HCT116 (cell line): ENCODE data around the gene GFOD2. TPM values are rescaled to one million over a fixed set of nuclear protein-coding genes. Genes with fewer than 3 reads are reported as not detected.

ENCODE experiments used
- ATAC-seq: fragments of 200-7000 bp; cut with Tn5 transposase; 2 replicates; pipeline ENCODE4 v1.9.1; 2020; ENCODE audit warnings: mild to moderate bottlenecking, moderate library complexity
- BruUV-seq: library from RNA; stranded (reverse); fragments of 400-500 nt; replicated peaks from 2 replicates; lab custom pipeline; 2021; lab: Mats Ljungman, UMichigan
- CTCF ChIA-PET: fragments of 300-600 bp; sonication (Branson Sonifier 250); formaldehyde crosslinking; loops from one replicate; lab custom pipeline; 2021; ENCODE audit warnings: antibody characterized with exemption; lab: Charles Lee
- POLR2A ChIA-PET: fragments of 300-600, 350-600 bp; sonication (Branson Sonifier 250); formaldehyde crosslinking; loops from one replicate; lab custom pipeline; 2021; ENCODE audit warnings: antibody characterized with exemption; lab: Charles Lee
- RAD21 ChIA-PET, 2 experiments: fragments of 300-600 bp; sonication (Branson Sonifier 250); formaldehyde crosslinking; loops; one replicate each; lab custom pipeline; 2023; ENCODE audit warnings: low total read pairs in 2 of 2; ENCODE audit not compliant: uncharacterized antibody in 2 of 2, unreplicated experiment in 2 of 2, low non-redundant PET in 1 of 2; lab: Charles Lee
- DNase-seq: peaks from one replicate; pipeline ENCODE4 v3.0.0-alpha.2; 2010; ENCODE audit warnings: low read depth, low spot score
- H2AFZ ChIP-seq: fragments of 200-600 bp; shearing (Covaris generic), sonication (generic); 2 replicates; pipeline ENCODE4 v1.6.1; 2017; ENCODE audit warnings: low read depth, mixed run types, mixed read lengths, antibody characterized with exemption, low read length; ENCODE audit not compliant: poor library complexity, severe bottlenecking
- H3K27ac ChIP-seq: 2 replicates; pipeline ENCODE4 v1.5.1; 2012; ENCODE audit warnings: low read depth, low read length
- H3K27me3 ChIP-seq: fragments of 200-600 bp; sonication (generic); 2 replicates; pipeline ENCODE4 v1.6.1; 2016; ENCODE audit warnings: mixed run types, low read length, mixed read lengths; ENCODE audit not compliant: insufficient read depth
- H3K36me3 ChIP-seq, 2 experiments: fragments of 200-500 bp in 1 of 2; fragments of 200-600 bp in 1 of 2; sonication (Bioruptor generic) in 1 of 2; sonication (generic) in 1 of 2; 2 replicates each; pipeline versions ENCODE4 v1.5.1 to v1.6.1; 2014 to 2016; ENCODE audit warnings: low read length in 2 of 2, inconsistent platforms in 1 of 2, mixed read lengths in 1 of 2, mixed run types in 1 of 2; ENCODE audit not compliant: insufficient read depth in 2 of 2, control insufficient read depth in 1 of 2
- H3K4me1 ChIP-seq, 2 experiments: fragments of 200-600 bp in 1 of 2; sonication (generic) in 1 of 2; 2 replicates each; pipeline versions ENCODE4 v1.5.1 to v1.6.1; 2012 to 2017; ENCODE audit warnings: low read length in 2 of 2, inconsistent platforms in 1 of 2, mild to moderate bottlenecking in 1 of 2, mixed read lengths in 1 of 2, mixed run types in 1 of 2, moderate library complexity in 1 of 2; ENCODE audit not compliant: insufficient read depth in 2 of 2, control insufficient read depth in 1 of 2
- H3K4me2 ChIP-seq: fragments of 200-600 bp; sonication (generic); 2 replicates; pipeline ENCODE4 v1.6.1; 2017; ENCODE audit warnings: mixed run types, low read length, mixed read lengths
- H3K4me3 ChIP-seq, 2 experiments: fragments of 200-600 bp in 1 of 2; sonication (generic) in 1 of 2; replicated peaks in 1 of 2; 2 replicates each; pipeline ENCODE4 v1.5.1; 2011 to 2016; ENCODE audit warnings: low read length in 2 of 2, control low read depth in 1 of 2, low read depth in 1 of 2, mild to moderate bottlenecking in 1 of 2, mixed read lengths in 1 of 2, mixed run types in 1 of 2
- H3K79me2 ChIP-seq: fragments of 200-600 bp; sonication (generic); 2 replicates; pipeline ENCODE4 v1.6.1; 2017; ENCODE audit warnings: mild to moderate bottlenecking, mixed run types, low read length, moderate library complexity, mixed read lengths; ENCODE audit not compliant: insufficient read depth
- H3K9ac ChIP-seq: fragments of 200-600 bp; sonication (generic); 2 replicates; pipeline ENCODE4 v1.6.1; 2016; ENCODE audit warnings: low read length, mixed read lengths
- H3K9me2 ChIP-seq: fragments of 200-600 bp; sonication (generic), shearing (Covaris generic); 2 replicates; pipeline ENCODE4 v1.6.1; 2017; ENCODE audit warnings: mixed run types, mild to moderate bottlenecking, moderate library complexity; ENCODE audit not compliant: insufficient read depth
- H3K9me3 ChIP-seq, 2 experiments: fragments of 200-500 bp in 1 of 2; fragments of 200-600 bp in 1 of 2; sonication (Bioruptor generic) in 1 of 2; sonication (generic) in 1 of 2; 2 replicates each; pipeline ENCODE4 v1.6.1; 2014 to 2017; ENCODE audit warnings: low read length in 2 of 2, mixed read lengths in 2 of 2, inconsistent platforms in 1 of 2, low read depth in 1 of 2, mild to moderate bottlenecking in 1 of 2, mixed run types in 1 of 2, moderate library complexity in 1 of 2; ENCODE audit not compliant: control insufficient read depth in 1 of 2, insufficient read depth in 1 of 2
- H4K20me1 ChIP-seq: fragments of 200-600 bp; sonication (generic), shearing (Covaris generic); 2 replicates; pipeline ENCODE4 v1.6.1; 2017; ENCODE audit warnings: mixed run types, mild to moderate bottlenecking, moderate library complexity; ENCODE audit not compliant: insufficient read depth
- EZH2phosphoT487 ChIP-seq: fragments of 200-600 bp; IDR thresholded peaks from 2 replicates; pipeline ENCODE4 v1.6.1; 2018; ENCODE audit warnings: antibody characterized with exemption, borderline replicate concordance
- JUND ChIP-seq: IDR thresholded peaks from 2 replicates; pipeline ENCODE4 v1.6.1; 2012
- SP1 ChIP-seq: IDR thresholded peaks from 2 replicates; pipeline ENCODE4 v1.6.1; 2012; ENCODE audit warnings: low read depth
- intact Hi-C: fragments of 100-400 bp; cut with micrococcal nuclease; formaldehyde crosslinking; loops from 2 replicates; pipeline ENCODE4 v1.10.0; 2022
- total RNA-seq: library from RNA; stranded (reverse); gene quantifications from one replicate; pipeline ENCODE4 v1.2.1, GENCODE V29; 2021; ENCODE audit not compliant: unreplicated experiment
- TF ChIP-seq, protein P1 (sequence below): IDR thresholded peaks from 2 replicates; pipeline ENCODE4 v1.6.1; 2012; ENCODE audit warnings: low read depth

Gene GFOD2
- total RNA-seq, 1 experiment from 2014 or later = 17.4 TPM

- TF ChIP-seq EZH2phosphoT487 = no peak
- TF ChIP-seq SP1 = no peak
- no peak for TF ChIP-seq JUND
These were observed 4.8 kb upstream of the GFOD2 start (continued) for GRCh38 chr16:67723911-67724305.

- Histone ChIP-seq H3K9me3 (no peaks in the 10 kb centered on the region), H4K20me1 (no peaks in the 10 kb centered on the region), H3K4me1 (peaks cover 4 to 12% of the 10 kb centered on the region in 2 experiments; a peak in 2 of 4 replicates), H3K4me3 (no peak overlapping the region), H3K9ac (no peak overlapping the region), H3K9me2 (no peaks in the 10 kb centered on the region), H3K27ac (no peak overlapping the region)
- ATAC-seq = no peak
- POLR2A ChIA-PET = no interaction called here
- TF ChIP-seq, protein P1, sequence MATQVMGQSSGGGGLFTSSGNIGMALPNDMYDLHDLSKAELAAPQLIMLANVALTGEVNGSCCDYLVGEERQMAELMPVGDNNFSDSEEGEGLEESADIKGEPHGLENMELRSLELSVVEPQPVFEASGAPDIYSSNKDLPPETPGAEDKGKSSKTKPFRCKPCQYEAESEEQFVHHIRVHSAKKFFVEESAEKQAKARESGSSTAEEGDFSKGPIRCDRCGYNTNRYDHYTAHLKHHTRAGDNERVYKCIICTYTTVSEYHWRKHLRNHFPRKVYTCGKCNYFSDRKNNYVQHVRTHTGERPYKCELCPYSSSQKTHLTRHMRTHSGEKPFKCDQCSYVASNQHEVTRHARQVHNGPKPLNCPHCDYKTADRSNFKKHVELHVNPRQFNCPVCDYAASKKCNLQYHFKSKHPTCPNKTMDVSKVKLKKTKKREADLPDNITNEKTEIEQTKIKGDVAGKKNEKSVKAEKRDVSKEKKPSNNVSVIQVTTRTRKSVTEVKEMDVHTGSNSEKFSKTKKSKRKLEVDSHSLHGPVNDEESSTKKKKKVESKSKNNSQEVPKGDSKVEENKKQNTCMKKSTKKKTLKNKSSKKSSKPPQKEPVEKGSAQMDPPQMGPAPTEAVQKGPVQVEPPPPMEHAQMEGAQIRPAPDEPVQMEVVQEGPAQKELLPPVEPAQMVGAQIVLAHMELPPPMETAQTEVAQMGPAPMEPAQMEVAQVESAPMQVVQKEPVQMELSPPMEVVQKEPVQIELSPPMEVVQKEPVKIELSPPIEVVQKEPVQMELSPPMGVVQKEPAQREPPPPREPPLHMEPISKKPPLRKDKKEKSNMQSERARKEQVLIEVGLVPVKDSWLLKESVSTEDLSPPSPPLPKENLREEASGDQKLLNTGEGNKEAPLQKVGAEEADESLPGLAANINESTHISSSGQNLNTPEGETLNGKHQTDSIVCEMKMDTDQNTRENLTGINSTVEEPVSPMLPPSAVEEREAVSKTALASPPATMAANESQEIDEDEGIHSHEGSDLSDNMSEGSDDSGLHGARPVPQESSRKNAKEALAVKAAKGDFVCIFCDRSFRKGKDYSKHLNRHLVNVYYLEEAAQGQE = no peak
- TF ChIP-seq, all 23 proteins: peak for 0
- no peak for DNase-seq
- ChIA-PET RAD21 (no interaction called here), CTCF (no interaction called here)
- intact Hi-C loops = no loop called here
- no peak overlapping the region for H2AFZ ChIP-seq
- H3K79me2 ChIP-seq = peaks cover 6% of the 10 kb centered on the region
- H3K36me3 ChIP-seq = peaks cover 2 to 4% of the 10 kb centered on the region in 2 experiments; a peak in 3 of 4 replicates
- no peaks in the 10 kb centered on the region for H3K27me3 ChIP-seq
- BruUV-seq = no TSS peak
- no peak overlapping the region for H3K4me2 ChIP-seq
These were observed 4.2 kb upstream of the GFOD2 start for GRCh38 chr16:67723151-67723910.
